ENCODE results near the gene LPIN3.

Gene LPIN3

GRCh38 chr20:41379551-41379950, 38.9 kb downstream of the LPIN3 start:
- H3K4me3 ChIP-seq (ENCODE audit: low read depth, low read length) = no peak overlapping the region
- no peak for DNase-seq (ENCODE audit: low read depth)

- no peak for DNase-seq (ENCODE audit: low read depth)
- H3K4me3 ChIP-seq (ENCODE audit: low read depth, low read length) = no peak overlapping the region
Measured at GRCh38 chr20:41380551-41381193, 40.1 kb downstream of the LPIN3 start.

- DNase-seq (ENCODE audit: low read depth) = no peak
- no peak overlapping the region for H3K4me3 ChIP-seq (ENCODE audit: low read depth, low read length)
Measured at GRCh38 chr20:41382791-41383305, 42.2 kb downstream of the LPIN3 start.

- H3K4me3 ChIP-seq (ENCODE audit: low read depth, low read length) = no peak overlapping the region
- DNase-seq (ENCODE audit: low read depth) = no peak
Measured at GRCh38 chr20:41386502-41387427, 46.1 kb downstream of the LPIN3 start.

- H3K4me3 ChIP-seq (ENCODE audit: low read depth, low read length) = no peak overlapping the region
- no peak for DNase-seq (ENCODE audit: low read depth)
Measured at GRCh38 chr20:41387444-41387851, 46.8 kb downstream of the LPIN3 start.

GRCh38 chr20:41390889-41391288, 50.3 kb downstream of the LPIN3 start:
- no peak for DNase-seq (ENCODE audit: low read depth)
- H3K4me3 ChIP-seq (ENCODE audit: low read depth, low read length) = no peak overlapping the region

GRCh38 chr20:41391587-41392001, 51.0 kb downstream of the LPIN3 start:
- DNase-seq (ENCODE audit: low read depth) = no peak
- H3K4me3 ChIP-seq (ENCODE audit: low read depth, low read length) = no peak overlapping the region

GRCh38 chr20:41392295-41392694, 51.7 kb downstream of the LPIN3 start:
- no peak overlapping the region for H3K4me3 ChIP-seq (ENCODE audit: low read depth, low read length)
- no peak for DNase-seq (ENCODE audit: low read depth)

GRCh38 chr20:41392871-41393704, 52.5 kb downstream of the LPIN3 start:
- no peak overlapping the region for H3K4me3 ChIP-seq (ENCODE audit: low read depth, low read length)
- no peak for DNase-seq (ENCODE audit: low read depth)

- no peak overlapping the region for H3K4me3 ChIP-seq (ENCODE audit: low read depth, low read length)
- DNase-seq (ENCODE audit: low read depth) = no peak
Measured at GRCh38 chr20:41393705-41394066, 53.1 kb downstream of the LPIN3 start.

- H3K4me3 ChIP-seq (ENCODE audit: low read depth, low read length) = no peak overlapping the region
- no peak for DNase-seq (ENCODE audit: low read depth)
Measured at GRCh38 chr20:41394081-41394480, 53.5 kb downstream of the LPIN3 start.

- no peak for DNase-seq (ENCODE audit: low read depth)
- H3K4me3 ChIP-seq (ENCODE audit: low read depth, low read length) = no peak overlapping the region
Measured at GRCh38 chr20:41394931-41395666, 54.5 kb downstream of the LPIN3 start.

- no peak for DNase-seq (ENCODE audit: low read depth)
- no peak overlapping the region for H3K4me3 ChIP-seq (ENCODE audit: low read depth, low read length)
Measured at GRCh38 chr20:41395667-41396664, 55.3 kb downstream of the LPIN3 start.

GRCh38 chr20:41398408-41398807, 57.8 kb downstream of the LPIN3 start:
- no peak overlapping the region for H3K4me3 ChIP-seq (ENCODE audit: low read depth, low read length)
- no peak for DNase-seq (ENCODE audit: low read depth)

- H3K4me3 ChIP-seq (ENCODE audit: low read depth, low read length) = no peak overlapping the region
- no peak for DNase-seq (ENCODE audit: low read depth)
Measured at GRCh38 chr20:41403604-41404003, 63.0 kb downstream of the LPIN3 start.

- DNase-seq (ENCODE audit: low read depth) = no peak
- no peak overlapping the region for H3K4me3 ChIP-seq (ENCODE audit: low read depth, low read length)
Measured at GRCh38 chr20:41405436-41405835, 64.8 kb downstream of the LPIN3 start.

GRCh38 chr20:41406353-41406752, 65.7 kb downstream of the LPIN3 start:
- H3K4me3 ChIP-seq (ENCODE audit: low read depth, low read length) = no peak overlapping the region
- no peak for DNase-seq (ENCODE audit: low read depth)

- no peak overlapping the region for H3K4me3 ChIP-seq (ENCODE audit: low read depth, low read length)
- DNase-seq (ENCODE audit: low read depth) = no peak
Measured at GRCh38 chr20:41406896-41407444, 66.3 kb downstream of the LPIN3 start.

Data from skeletal muscle cell (primary cell).